GM19193 (cell line): Measurements from ENCODE around the gene SOCS3.

Source experiments
- POLR2A ChIP-seq: IDR thresholded peaks from 4 replicates; pipeline ENCODE4 v1.6.1; 2011; ENCODE audit not compliant: insufficient read depth, insufficient read length; ENCODE audit errors: extremely low read depth

SOCS3 gene

GRCh38 chr17:78365561-78366108 lies 5.8 kb upstream of the SOCS3 start:
- no peak for TF ChIP-seq POLR2A

GRCh38 chr17:78364436-78365281 lies 4.8 kb upstream of the SOCS3 start:
- no peak for TF ChIP-seq POLR2A

DNA sequence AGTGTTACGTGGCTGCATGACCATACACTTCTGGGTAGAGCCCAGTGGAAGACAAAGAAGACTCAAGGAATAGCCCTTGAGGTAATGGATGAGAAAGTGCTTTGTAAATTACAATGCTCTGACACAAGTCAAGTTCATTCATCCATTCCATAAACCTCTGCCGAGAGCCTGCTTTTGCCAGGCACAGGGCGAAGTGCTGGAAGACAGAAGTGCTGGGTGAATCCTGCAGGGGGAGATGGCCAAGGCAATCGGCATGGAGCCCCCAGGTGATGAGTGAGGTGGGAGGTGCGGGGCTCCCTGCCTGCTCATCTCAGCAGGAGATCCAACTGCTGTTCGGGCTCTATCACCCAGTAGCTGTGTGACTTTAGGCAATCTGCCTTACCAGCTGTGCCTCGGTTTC lies 2.8 kb upstream of the SOCS3 start:
- TF ChIP-seq POLR2A: no peak

DNA sequence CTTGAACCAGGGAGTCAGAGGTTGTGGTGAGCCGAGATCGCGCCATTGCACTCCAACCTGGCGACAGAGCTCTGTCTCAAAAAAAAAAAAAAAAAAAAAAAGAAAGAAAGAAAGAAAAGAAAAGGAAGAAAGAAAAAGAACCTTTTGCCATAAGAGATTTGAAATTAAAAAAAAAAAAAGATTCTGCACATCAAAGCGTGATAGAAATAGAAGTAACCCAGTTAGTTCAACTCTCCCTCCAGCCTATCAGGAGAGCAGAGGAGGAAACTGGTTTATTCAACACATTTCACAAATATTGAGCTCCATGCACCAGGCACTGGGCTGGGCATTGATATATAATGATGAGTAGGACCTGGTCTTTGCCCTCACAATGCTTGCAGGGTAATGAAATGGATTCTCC lies 2.4 kb upstream of the SOCS3 start:
- no peak for TF ChIP-seq POLR2A

DNA sequence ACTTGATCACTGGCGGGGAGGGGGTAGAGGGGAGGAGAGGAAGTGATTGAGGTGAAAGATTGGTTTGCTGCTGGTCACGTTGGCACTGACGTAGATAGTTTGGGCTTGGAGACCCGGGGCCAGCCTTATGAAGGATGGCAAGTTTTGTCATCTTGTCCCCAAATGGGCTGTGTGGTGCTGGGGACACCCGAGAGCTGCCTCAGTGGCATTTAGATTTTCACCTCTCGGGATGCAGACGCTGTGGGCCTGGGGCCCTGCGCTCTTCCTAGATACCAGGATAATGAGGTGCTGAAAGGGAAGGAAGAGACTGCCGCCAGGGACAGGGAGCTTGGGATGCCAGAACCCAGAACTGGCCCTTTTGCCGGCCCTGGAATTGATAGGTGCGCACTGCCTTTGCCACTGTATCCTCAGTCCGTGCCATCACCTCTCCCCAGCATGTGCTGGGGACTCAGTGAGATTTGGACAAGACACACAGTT lies 1.4 kb upstream of the SOCS3 start:
- TF ChIP-seq POLR2A: no peak

DNA sequence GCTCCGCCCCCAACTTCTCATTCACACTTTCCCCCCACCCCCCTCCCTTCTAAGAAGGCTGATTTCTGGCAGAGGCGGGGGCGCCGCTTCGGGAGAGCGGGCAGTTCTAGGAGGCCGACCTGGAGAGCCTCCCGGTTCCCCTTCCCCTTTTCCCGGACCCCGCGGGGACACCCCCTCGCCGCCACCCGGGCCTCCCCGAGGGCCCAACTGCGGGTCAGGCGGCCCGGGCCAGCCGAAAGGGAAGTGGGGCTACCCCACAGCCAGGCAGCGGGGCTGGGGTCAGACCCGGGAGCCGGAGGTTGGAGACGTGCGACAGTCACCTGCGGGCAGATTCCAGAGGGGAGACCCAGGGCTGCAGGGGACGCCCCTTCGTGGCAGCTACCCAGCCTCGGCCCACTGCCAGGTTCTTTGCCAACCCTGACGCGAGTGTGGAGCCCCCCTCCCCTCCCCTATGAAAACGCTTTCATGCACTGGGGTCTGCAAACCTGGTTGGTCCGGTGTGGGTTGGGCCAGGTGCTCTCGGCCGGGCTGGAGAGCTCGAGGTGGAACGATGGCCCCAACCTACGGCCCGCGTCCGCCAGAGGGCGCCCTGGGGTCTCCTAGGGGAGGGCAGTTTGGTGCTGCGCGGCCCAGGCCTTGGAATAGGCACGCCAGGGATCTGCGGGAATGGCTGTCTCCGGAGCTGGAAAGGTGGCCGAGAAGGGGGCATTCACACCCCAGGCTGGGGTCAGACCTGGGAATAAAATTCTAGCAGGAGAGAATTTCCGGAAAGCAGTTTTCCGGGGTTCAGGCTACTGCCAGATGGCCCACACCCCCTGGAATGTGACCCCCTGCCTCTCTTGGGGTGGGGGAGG lies 721 bp upstream of the SOCS3 start:
- no peak for TF ChIP-seq POLR2A

DNA sequence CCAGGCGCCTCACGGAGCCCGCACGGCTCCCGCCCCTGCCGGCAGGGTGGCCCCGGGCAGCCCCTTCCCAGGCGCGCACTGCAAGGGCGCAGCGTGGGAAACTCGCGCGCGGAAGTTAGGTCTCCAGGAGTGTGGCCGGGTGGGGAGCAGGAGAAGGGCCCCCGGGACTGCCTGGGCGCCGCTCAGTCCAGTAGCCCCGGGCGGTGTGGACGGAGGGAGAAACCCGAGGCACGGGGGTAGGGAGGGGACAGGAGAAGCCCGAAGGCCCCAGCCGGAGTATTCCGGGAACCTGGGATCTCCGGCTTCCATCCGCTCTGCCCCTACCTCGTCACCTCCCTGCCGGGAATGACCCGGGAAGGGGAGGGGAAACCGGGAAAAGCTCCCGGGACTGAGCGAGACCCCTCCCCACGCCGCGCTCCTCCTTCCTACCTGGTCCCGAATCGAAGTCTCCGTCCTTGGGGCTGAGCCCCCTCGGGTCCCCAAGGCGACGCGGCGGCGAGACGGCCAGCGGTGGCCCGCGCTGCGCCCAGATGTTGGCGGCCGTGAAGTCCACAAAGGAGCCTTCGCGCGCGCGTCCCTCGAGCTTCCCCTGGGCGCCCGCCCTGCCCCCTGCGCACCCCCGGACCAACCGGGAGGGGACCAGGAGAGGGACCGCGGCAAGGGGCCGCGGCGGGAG lies 418 bp downstream of the SOCS3 start:
- no peak for TF ChIP-seq POLR2A

DNA sequence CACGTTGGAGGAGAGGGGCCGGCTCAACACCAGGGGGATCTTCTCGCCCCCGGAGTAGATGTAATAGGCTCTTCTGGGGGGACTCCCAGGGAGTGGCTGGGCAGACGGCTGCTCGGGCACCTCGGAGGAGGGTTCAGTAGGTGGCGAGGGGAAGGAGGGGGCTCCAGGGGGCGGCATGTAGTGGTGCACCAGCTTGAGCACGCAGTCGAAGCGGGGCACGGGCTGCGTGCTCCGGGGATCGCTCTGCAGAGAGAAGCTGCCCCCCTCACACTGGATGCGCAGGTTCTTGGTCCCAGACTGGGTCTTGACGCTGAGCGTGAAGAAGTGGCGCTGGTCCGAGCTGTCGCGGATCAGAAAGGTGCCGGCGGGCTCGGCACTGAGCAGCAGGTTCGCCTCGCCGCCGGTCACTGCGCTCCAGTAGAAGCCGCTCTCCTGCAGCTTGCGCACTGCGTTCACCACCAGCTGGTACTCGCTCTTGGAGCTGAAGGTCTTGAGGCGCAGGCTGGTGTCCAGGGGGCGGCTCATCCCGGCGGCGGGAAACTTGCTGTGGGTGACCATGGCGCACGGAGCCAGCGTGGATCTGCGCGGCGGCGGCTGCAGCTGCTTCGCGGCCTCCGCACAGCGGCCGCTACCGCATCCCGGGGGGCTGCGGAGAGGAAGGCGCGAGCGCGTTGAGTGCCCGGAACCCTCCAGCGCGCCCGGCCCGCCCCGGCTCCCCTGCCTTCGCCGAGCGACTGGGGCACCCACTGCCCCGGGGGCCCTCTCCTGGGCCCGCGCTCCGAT lies 1.1 kb downstream of the SOCS3 start:
- no peak for TF ChIP-seq POLR2A

GRCh38 chr17:78357672-78358537 lies 2.0 kb downstream of the SOCS3 start:
- no peak for TF ChIP-seq POLR2A

DNA sequence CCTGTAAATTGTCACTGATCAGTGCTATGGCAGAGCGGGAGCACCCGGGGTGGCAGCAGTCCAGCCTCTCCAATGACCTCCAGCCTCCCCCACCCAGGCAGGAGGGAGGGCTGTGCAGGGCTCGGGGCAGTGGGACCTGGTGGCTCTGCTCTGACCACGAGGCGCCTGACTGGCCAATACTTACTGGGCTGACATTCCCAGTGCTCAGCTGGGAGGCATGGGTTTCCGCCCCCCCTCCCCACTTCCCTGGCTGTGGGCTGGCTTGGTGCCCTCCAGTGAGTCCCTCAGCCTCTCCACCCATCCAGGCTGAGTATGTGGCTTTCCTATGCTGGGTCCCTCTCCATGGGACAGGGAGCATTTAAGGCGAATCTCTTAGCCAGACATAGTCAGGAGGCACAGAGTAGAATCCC lies 2.7 kb downstream of the SOCS3 start:
- no peak for TF ChIP-seq POLR2A

- peak; percentile 69 for TF ChIP-seq POLR2A
Measured at GRCh38 chr17:78356101-78356713, 3.7 kb downstream of the SOCS3 start.

DNA sequence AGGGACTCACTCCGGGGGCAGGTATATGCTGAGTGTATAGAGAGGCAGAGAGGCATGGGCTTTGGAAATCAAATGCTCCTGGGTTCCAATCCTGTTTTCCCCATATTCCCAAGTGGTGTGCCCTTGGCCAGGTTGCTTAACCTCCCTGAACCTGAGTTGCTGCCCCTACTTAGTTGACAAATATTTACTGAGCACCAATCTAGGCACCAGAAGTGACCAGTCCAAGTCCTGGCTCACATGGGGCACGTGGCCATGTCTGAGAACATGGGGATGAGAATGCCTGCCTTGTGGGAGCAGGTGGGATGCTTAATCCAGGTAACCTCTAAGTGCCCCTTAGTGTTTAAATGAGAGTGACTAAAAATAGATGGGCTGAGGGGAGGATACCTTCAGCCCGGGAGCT lies 4.2 kb downstream of the SOCS3 start:
- TF ChIP-seq POLR2A: no peak
